ENCODE measurements around the gene CRACR2A. TPM values are rescaled to one million over a fixed set of nuclear protein-coding genes. Genes with fewer than 3 reads are reported as not detected.

The CRACR2A gene
- polyA plus RNA-seq, 2 of the 4 experiments (the other 2 are of a cell fraction) = 1.1 to 3.8 TPM

DNA sequence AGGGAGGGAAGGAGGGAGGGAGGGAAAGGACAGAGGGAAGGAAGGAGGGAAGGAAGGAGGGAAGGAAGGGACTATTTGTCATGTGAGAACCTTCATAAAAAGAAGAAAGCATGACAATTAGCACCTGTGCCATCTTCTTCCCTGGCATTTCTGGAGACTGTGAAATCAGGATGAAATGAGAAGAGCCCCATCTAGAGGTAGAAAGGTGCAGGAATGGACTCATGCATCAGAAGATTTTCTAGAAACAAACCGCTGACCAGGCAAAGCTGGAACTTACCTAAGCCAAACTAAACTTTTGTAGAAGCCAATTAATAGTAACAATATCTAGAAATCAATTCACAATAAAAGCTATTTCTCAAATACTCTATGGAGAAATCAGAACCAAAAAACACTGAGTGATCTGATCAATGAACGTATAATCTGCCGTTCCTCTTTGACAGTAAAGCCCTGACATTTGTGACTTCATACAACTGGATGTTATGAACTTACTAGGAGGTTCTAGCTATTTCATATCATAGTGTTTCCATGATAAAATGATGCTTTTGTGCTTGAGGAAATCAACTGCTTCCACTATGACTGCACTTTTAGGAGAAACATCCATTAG, 24.4 kb upstream of the CRACR2A start (continued):
- TF ChIP-seq, protein P1, sequence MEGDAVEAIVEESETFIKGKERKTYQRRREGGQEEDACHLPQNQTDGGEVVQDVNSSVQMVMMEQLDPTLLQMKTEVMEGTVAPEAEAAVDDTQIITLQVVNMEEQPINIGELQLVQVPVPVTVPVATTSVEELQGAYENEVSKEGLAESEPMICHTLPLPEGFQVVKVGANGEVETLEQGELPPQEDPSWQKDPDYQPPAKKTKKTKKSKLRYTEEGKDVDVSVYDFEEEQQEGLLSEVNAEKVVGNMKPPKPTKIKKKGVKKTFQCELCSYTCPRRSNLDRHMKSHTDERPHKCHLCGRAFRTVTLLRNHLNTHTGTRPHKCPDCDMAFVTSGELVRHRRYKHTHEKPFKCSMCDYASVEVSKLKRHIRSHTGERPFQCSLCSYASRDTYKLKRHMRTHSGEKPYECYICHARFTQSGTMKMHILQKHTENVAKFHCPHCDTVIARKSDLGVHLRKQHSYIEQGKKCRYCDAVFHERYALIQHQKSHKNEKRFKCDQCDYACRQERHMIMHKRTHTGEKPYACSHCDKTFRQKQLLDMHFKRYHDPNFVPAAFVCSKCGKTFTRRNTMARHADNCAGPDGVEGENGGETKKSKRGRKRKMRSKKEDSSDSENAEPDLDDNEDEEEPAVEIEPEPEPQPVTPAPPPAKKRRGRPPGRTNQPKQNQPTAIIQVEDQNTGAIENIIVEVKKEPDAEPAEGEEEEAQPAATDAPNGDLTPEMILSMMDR (IDR thresholded peaks at IDR 0.05) = peak; percentile 58
- TF ChIP-seq HDAC2 (IDR thresholded peaks at IDR 0.05) (no peak), ZNF302 (CRISPR knock-in tag; IDR thresholded peaks at IDR 0.05) (no peak), ZFP36 (IDR thresholded peaks at IDR 0.05; ENCODE audit: borderline replicate concordance, partially characterized antibody) (no peak), SMC3 (IDR thresholded peaks at IDR 0.05) (peak; percentile 39; the same call in 1 of the 3 replicates), POLR2A (IDR thresholded peaks at IDR 0.05; ENCODE audit: low read length) (no peak), ESRRA (IDR thresholded peaks at IDR 0.05; ENCODE audit: borderline replicate concordance, low read length) (no peak)
- TF ChIP-seq, protein P2, sequence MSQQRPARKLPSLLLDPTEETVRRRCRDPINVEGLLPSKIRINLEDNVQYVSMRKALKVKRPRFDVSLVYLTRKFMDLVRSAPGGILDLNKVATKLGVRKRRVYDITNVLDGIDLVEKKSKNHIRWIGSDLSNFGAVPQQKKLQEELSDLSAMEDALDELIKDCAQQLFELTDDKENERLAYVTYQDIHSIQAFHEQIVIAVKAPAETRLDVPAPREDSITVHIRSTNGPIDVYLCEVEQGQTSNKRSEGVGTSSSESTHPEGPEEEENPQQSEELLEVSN (IDR thresholded peaks at IDR 0.05; ENCODE audit: borderline replicate concordance, low read depth) = no peak

DNA sequence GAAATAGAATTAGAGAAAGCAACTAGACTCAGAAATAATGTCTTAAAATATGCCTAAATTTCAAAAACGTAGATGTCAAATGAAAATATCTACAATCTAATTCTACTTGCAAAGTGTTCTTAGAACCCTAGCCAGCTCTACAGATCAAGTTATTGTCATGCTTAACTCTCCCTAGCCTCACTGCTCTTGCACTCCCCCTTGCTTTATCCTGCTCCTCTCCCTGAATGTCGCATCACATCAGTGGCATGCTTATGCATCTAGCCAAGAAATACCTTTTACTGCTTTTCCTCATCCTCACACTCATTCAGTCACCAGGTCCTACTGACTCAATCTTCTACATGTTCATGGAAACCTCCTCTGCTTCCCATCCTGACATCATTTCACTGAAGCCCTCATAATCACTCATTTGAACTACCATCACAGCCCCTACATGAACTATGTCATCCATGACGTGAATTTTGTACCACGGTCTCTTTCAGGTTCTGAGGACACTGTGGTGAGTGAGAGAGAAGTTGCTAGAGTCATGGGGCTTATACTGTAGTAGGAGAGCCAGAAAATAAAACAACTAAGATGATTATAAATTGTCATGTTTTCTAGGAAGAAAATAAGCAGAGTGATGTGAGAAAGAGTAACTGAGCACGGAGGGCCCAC, 22.6 kb upstream of the CRACR2A start:
- H3K9me3 ChIP-seq = no peaks in the 10 kb centered on the region
- POLR2A ChIA-PET = no interaction called here
- no peak overlapping the region for H3K27ac ChIP-seq
- no peak for ATAC-seq
- H3K4me2 ChIP-seq = no peak overlapping the region
- no peak for DNase-seq (ENCODE audit: low read depth in 1 of 2, low spot score in 1 of 2)
- WGBS (ENCODE audit: missing lambda C conversion rate) = 9% methylated on average over 5 of the region's 5 CpGs
- TF ChIP-seq NR3C1 (IDR thresholded peaks at IDR 0.05) (no peak), TFCP2L1 (CRISPR knock-in tag; IDR thresholded peaks at IDR 0.05) (no peak), HOXB5 (CRISPR knock-in tag; IDR thresholded peaks at IDR 0.05) (no peak), HOXA7 (CRISPR knock-in tag; IDR thresholded peaks at IDR 0.05) (no peak), ZFP36 (IDR thresholded peaks at IDR 0.05; ENCODE audit: borderline replicate concordance, partially characterized antibody) (no peak)
- TF ChIP-seq, protein P3, sequence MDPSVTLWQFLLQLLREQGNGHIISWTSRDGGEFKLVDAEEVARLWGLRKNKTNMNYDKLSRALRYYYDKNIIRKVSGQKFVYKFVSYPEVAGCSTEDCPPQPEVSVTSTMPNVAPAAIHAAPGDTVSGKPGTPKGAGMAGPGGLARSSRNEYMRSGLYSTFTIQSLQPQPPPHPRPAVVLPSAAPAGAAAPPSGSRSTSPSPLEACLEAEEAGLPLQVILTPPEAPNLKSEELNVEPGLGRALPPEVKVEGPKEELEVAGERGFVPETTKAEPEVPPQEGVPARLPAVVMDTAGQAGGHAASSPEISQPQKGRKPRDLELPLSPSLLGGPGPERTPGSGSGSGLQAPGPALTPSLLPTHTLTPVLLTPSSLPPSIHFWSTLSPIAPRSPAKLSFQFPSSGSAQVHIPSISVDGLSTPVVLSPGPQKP (IDR thresholded peaks at IDR 0.05; ENCODE audit: low read depth, low read length) = no peak
- H3K4me3 ChIP-seq = no peak overlapping the region
- H3K4me1 ChIP-seq = no peaks in the 10 kb centered on the region
- CTCF ChIA-PET = interaction anchor here (0.8 to 5.5 kb wide), 8 partner anchors 23 to 476 kb away, joined by 3 to 89 read pairs (median 5); partner anchors contain the start of gene CRACR2A
- no peak for FAIRE-seq

DNA sequence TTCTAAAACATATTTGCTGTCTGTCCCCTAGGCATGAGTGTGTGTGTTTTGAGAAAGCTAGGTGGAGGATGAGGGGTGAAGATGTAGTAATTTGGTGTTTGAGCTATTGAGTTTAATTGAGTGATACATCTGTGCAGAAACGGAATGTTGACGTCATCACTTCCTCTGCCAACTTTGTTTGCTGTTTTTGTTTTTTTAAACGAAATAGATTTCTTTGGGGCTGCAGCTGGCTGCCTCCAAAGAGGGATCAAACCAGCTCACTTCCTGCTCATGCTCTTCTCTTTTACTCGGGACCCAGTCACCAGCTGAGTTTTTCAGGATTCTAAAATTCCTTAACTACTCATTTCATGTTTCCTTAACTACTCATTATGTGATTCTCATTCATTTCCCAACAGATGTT, 19.5 kb upstream of the CRACR2A start:
- FAIRE-seq = no peak

More for the DNA sequence above, 19.5 kb upstream of the CRACR2A start:
- Histone ChIP-seq H3K4me3 (no peak overlapping the region), H3K27ac (no peak overlapping the region), H3K4me2 (no peak overlapping the region), H3K4me1 (no peaks in the 10 kb centered on the region), H3K9me3 (no peaks in the 10 kb centered on the region)
- ChIA-PET POLR2A (no interaction called here), CTCF (interaction anchor here (0.6 to 5.5 kb wide), 9 partner anchors 9 to 529 kb away, joined by 3 to 60 read pairs (median 3); no protein-coding TSS in a partner anchor)
- WGBS (ENCODE audit: missing lambda C conversion rate) = 22% methylated on average over 4 of the region's 4 CpGs
- DNase-seq (ENCODE audit: low read depth in 1 of 2, low spot score in 1 of 2) = no peak
- no peak for ATAC-seq
- TF ChIP-seq PHF8 (IDR thresholded peaks at IDR 0.05; ENCODE audit: borderline replicate concordance, low read depth) = no peak
- no peak for TF ChIP-seq POLR2AphosphoS2 (conservative IDR thresholded peaks at IDR 0.05; ENCODE audit: low read length)
- no peak for TF ChIP-seq KDM5A (IDR thresholded peaks at IDR 0.05)
- TF ChIP-seq, protein P3 (IDR thresholded peaks at IDR 0.05; ENCODE audit: low read depth, low read length) = no peak
- TF ChIP-seq FOXS1 (CRISPR knock-in tag; IDR thresholded peaks at IDR 0.05) = no peak
- TF ChIP-seq ZC3H11A (IDR thresholded peaks at IDR 0.05) = no peak
- TF ChIP-seq RARB (CRISPR knock-in tag; IDR thresholded peaks at IDR 0.05) = no peak
- TF ChIP-seq SREBF2 (IDR thresholded peaks at IDR 0.05) = no peak
- TF ChIP-seq NPAS2 (CRISPR knock-in tag; IDR thresholded peaks at IDR 0.05; ENCODE audit: borderline replicate concordance) = no peak
- TF ChIP-seq, protein P4, sequence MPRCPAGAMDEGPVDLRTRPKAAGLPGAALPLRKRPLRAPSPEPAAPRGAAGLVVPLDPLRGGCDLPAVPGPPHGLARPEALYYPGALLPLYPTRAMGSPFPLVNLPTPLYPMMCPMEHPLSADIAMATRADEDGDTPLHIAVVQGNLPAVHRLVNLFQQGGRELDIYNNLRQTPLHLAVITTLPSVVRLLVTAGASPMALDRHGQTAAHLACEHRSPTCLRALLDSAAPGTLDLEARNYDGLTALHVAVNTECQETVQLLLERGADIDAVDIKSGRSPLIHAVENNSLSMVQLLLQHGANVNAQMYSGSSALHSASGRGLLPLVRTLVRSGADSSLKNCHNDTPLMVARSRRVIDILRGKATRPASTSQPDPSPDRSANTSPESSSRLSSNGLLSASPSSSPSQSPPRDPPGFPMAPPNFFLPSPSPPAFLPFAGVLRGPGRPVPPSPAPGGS (IDR thresholded peaks at IDR 0.05) = no peak
- no peak for TF ChIP-seq MYC (IDR thresholded peaks at IDR 0.05; ENCODE audit: borderline replicate concordance, low read length)
- TF ChIP-seq RAD21 (conservative IDR thresholded peaks at IDR 0.05 in 1 of 2, IDR thresholded peaks at IDR 0.05 in 1 of 2) = no peak
- no peak for TF ChIP-seq JUNB (IDR thresholded peaks at IDR 0.05)

All from A549 (cell line).